ENCODE results near the gene TNIP2.
"Not testable (repeated sequence)": the region's sequence is repeated elsewhere in the genome, so short reads cannot be mapped to it uniquely, and the experiment has no call there.

The TNIP2 gene

GRCh38 chr4:2743518-2744445, 12.4 kb downstream of the TNIP2 start:
- DNase-seq (ENCODE audit: low spot score) = no peak

- DNase-seq (ENCODE audit: low spot score) = no peak
Observed at GRCh38 chr4:2742823-2743517, 13.2 kb downstream of the TNIP2 start.

- DNase-seq (ENCODE audit: low spot score) = no peak
Observed at GRCh38 chr4:2742081-2742822, 13.9 kb downstream of the TNIP2 start.

- no peak for DNase-seq (ENCODE audit: low spot score)
Observed at GRCh38 chr4:2741626-2742025, 14.5 kb downstream of the TNIP2 start.

GRCh38 chr4:2738296-2738695, 17.8 kb downstream of the TNIP2 start:
- DNase-seq (ENCODE audit: low spot score) = not testable (repeated sequence)

GRCh38 chr4:2735869-2736268, 20.3 kb downstream of the TNIP2 start:
- no peak for DNase-seq (ENCODE audit: low spot score)

- no peak for DNase-seq (ENCODE audit: low spot score)
Observed at GRCh38 chr4:2734612-2735011, 21.5 kb downstream of the TNIP2 start.

- DNase-seq (ENCODE audit: low spot score) = no peak
Observed at GRCh38 chr4:2733844-2734574, 22.1 kb downstream of the TNIP2 start.

- no peak for DNase-seq (ENCODE audit: low spot score)
Observed at GRCh38 chr4:2733001-2733843, 22.9 kb downstream of the TNIP2 start.

GRCh38 chr4:2732526-2732925, 23.6 kb downstream of the TNIP2 start:
- DNase-seq (ENCODE audit: low spot score) = no peak

GRCh38 chr4:2731907-2732317, 24.2 kb downstream of the TNIP2 start:
- DNase-seq (ENCODE audit: low spot score) = no peak

- DNase-seq (ENCODE audit: low spot score) = no peak
Observed at GRCh38 chr4:2729533-2729875, 26.6 kb downstream of the TNIP2 start.

GRCh38 chr4:2728806-2729532, 27.2 kb downstream of the TNIP2 start:
- DNase-seq (ENCODE audit: low spot score) = no peak

GRCh38 chr4:2728221-2728620, 27.9 kb downstream of the TNIP2 start:
- no peak for DNase-seq (ENCODE audit: low spot score)

GRCh38 chr4:2726881-2727280, 29.3 kb downstream of the TNIP2 start:
- not testable (repeated sequence) for DNase-seq (ENCODE audit: low spot score)

GRCh38 chr4:2725380-2725779, 30.8 kb downstream of the TNIP2 start:
- DNase-seq (ENCODE audit: low spot score) = no peak

GRCh38 chr4:2723751-2724150, 32.4 kb downstream of the TNIP2 start:
- DNase-seq (ENCODE audit: low spot score) = no peak

GRCh38 chr4:2722033-2722432, 34.1 kb downstream of the TNIP2 start:
- no peak for DNase-seq (ENCODE audit: low spot score)

- DNase-seq (ENCODE audit: low spot score) = no peak
Observed at GRCh38 chr4:2721586-2721985, 34.5 kb downstream of the TNIP2 start.

GRCh38 chr4:2716236-2716635, 39.9 kb downstream of the TNIP2 start:
- no peak for DNase-seq (ENCODE audit: low spot score)
